Measurements from ENCODE around the gene C4BPA.

The C4BPA gene

DNA sequence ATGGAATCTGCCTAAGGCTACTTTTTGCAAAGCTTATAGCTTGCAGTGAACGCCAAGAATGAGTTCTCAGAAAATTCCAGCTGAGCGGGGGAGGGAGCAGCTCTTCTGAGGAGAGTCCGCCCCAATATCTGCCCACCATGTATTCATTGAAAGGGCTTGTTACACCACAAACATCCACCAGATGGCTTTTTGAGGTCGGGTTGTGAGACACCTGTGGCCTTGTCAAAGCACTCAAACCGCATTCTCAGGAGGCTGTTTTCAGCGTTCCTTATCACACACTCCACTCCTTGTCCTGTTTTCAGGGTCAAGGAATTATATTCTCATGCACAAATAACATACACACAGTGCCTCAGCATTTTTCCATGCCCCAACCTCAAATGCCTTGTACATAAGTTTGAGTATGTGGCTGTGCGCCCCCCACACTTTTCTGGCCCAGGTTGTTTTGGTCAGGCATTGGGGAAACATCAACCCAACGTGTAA, 19.3 kb upstream of the C4BPA start:
- Mint-ChIP-seq H3K36me3 (ENCODE audit: low read depth) (no peaks in the 10 kb centered on the region), H3K4me3 (no peak overlapping the region), H3K27me3 (ENCODE audit: low read depth) (peaks cover 18% of the 10 kb centered on the region), H3K27ac (peak overlapping the region; percentile 14), H3K4me1 (ENCODE audit: low read depth) (peaks cover 32% of the 10 kb centered on the region), H3K9me3 (no peaks in the 10 kb centered on the region)

DNA sequence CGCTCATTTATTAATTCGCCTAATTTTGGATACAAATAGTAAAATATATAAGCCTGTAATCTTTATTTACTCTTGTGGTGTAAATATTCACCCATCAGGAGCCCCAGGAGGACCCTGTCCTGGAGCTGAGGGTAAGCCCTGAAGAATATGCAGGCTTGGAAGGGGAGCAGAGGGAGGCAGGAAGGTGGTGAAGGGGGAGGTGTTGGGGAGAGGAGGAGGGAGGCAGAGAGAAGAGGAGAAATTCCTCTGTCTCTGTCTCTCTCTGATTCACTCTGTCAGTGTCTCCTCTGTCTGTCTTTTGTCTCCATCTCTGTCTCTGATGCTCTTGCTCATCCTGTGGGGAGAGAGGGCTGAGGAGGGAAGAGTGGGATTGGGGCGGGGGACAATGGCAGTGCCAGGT, 18.1 kb upstream of the C4BPA start:
- Mint-ChIP-seq H3K9me3 (no peaks in the 10 kb centered on the region), H3K4me1 (ENCODE audit: low read depth) (peaks cover 38% of the 10 kb centered on the region), H3K4me3 (no peak overlapping the region), H3K27me3 (ENCODE audit: low read depth) (peaks cover 18% of the 10 kb centered on the region), H3K27ac (no peak overlapping the region), H3K36me3 (ENCODE audit: low read depth) (no peaks in the 10 kb centered on the region)

DNA sequence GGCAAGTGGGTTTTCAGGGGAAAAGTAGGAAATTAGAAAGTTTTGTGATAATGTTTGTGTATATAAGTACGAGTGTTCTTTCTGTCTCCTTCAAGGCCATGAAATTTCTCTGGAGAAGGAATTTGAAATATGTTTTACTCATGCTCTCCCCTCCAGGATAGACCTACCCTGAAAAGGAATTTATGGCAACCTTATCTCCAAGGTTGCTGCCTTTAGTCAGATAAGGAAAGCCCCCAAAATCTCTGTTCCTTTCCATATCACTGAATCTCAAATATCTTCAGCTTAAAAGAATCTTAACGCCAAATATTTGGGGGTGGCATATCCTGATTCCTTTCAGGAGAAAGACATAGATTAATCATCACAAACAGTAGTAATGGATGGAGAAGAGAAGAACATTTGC, 15.9 kb upstream of the C4BPA start:
- Mint-ChIP-seq H3K4me1 (ENCODE audit: low read depth) (peaks cover 47% of the 10 kb centered on the region), H3K4me3 (no peak overlapping the region), H3K27ac (no peak overlapping the region), H3K36me3 (ENCODE audit: low read depth) (peaks cover 6% of the 10 kb centered on the region), H3K27me3 (ENCODE audit: low read depth) (peaks cover 7% of the 10 kb centered on the region), H3K9me3 (no peaks in the 10 kb centered on the region)

DNA sequence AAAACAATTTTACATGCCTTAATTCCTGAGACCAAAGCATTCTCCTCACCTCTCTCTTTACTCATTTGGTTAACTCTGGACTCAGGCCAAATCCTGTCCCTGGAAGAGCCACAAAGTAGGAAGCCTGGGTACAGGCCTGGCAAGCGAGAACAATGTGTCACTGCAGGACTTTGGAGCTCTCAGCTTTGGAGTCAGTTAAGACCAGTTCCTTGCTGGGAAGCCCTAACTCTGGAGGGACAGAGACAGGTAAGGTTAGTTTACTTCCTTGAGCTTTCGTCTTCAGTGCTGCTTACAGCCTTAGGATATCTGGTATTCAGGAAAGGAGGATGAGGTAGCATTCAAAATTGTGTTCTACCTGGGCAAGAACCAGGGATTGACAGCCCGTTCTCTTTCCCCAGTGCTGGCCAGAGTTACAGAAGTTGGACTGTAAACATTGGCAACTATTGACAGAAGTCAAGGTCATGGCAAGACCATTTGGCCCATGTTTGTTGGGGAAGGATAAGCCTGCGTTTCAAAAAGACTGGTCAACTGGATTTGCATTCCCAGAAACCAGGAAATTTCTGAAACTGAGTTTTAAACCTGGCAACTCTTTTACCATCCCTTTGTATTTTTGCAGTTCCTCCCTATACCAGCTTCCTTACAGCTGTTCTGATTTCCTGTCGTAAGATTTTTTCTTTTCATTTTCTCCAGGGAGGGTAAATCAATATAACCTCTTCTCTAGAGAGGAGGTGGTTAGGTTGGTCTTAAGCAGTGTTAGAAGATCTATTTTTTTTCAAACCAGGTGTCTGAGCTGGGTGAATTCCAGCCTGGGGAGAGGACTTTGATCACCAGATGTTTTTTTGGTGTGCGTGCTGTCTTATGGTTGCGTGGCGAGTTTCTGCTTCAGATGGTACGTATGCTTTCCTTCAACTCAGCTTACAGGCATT, 15.1 kb upstream of the C4BPA start, which contains the start of gene C4BPB:
Gene C4BPB (plus strand): TSS at position 160 of the 926 bp plus-strand sequence. CDS start 672 bp downstream, at position 832.
- Mint-ChIP-seq H3K4me3 (peak within 1 kb of the TSS; percentile 71), H3K4me1 (ENCODE audit: low read depth) (peaks cover 44% of the 10 kb centered on the region), H3K36me3 (ENCODE audit: low read depth) (peaks cover 6% of the 10 kb centered on the region), H3K27ac (peak within 1 kb of the TSS; percentile 79), H3K27me3 (ENCODE audit: low read depth) (peaks cover 3% of the 10 kb centered on the region), H3K9me3 (no peaks in the 10 kb centered on the region)

DNA sequence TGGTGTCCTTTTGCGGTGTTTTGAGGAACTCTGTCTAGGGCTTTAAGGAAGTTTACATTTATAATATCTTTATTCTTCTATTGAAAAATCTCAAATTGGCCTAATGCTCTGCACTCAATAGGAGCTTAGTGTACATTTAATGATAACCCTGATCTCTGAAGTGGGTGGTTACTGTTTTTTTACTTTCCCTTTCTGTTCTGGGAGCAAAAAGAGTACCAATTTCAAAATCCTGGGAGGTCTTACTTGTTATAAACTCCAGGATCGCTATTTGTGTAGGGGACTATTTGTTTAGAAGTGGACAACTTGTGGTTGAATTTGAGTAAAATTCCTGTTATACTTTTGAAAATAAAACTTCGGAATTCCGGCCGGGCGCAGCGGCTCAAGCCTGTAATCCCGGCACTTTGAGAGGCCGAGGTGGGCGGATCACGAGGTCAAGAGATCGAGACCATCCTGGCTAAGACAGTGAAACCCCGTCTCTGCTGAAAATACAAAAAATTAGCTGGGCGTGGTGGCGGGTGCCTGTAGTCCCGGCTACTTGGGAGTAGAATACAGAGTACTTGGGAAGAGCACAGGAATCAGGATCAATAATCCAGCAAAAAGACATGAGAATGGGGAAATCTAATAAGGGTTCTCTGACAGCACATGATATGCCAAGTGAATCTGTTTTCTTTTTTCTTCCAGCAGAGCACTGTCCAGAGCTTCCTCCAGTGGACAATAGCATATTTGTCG, 14.2 kb upstream of the C4BPA start:
- H3K4me3 Mint-ChIP-seq: peak overlapping the region; percentile 71
- H3K27ac Mint-ChIP-seq: peak overlapping the region; percentile 79
- peaks cover 6% of the 10 kb centered on the region for H3K36me3 Mint-ChIP-seq (ENCODE audit: low read depth)
- no peaks in the 10 kb centered on the region for H3K27me3 Mint-ChIP-seq (ENCODE audit: low read depth)
- no peaks in the 10 kb centered on the region for H3K9me3 Mint-ChIP-seq
- H3K4me1 Mint-ChIP-seq (ENCODE audit: low read depth): peaks cover 42% of the 10 kb centered on the region

DNA sequence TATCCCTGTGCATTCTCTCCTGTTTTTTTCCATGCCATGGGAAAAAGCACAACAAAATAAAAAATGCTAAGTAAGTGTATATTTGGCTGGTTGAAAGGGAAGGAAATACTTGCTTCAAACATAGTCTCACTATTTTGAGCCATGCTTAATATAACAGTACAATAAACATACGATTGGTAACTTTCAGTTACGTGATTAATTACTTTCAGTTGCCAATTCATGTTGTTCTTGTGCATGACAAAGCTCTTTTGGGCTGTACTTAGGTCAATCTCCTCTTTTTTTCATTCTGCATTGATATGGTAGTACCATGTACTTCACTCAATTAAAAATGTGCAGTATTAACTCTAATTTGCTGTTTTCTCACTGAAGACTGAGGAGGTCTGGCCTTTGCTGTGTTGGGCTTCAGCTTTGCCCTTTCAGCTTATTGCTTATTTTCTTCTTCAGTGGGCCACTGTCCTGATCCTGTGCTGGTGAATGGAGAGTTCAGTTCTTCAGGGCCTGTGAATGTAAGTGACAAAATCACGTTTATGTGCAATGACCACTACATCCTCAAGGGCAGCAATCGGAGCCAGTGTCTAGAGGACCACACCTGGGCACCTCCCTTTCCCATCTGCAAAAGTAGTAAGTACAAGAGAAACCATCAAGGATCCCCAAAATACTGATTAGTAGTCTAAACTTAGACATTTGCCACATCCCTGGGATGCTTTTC, 12.7 kb upstream of the C4BPA start:
- Mint-ChIP-seq H3K36me3 (ENCODE audit: low read depth) (peaks cover 18% of the 10 kb centered on the region), H3K4me1 (ENCODE audit: low read depth) (peaks cover 49% of the 10 kb centered on the region), H3K9me3 (no peaks in the 10 kb centered on the region), H3K4me3 (no peak overlapping the region), H3K27ac (peak overlapping the region; percentile 42), H3K27me3 (ENCODE audit: low read depth) (no peaks in the 10 kb centered on the region)

DNA sequence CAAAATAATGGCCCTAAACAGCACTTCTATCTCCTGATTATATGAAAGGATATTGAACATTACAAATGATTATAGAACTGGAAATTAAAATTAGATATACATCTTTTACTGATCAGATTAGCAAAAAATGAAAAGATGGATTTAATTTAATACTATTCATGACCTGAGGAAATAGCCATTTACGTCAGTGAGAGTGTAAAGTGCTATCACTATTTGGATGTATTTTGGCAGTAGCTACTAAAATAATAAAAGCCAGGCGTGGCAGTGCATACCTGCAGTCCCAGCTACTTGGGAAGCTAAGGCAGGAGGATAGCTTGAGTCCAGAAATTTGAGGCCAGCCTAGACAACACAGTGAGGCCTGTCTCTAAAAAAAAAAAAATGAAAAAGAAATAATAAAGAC, 10.1 kb upstream of the C4BPA start:
- H3K9me3 Mint-ChIP-seq: no peaks in the 10 kb centered on the region
- H3K36me3 Mint-ChIP-seq (ENCODE audit: low read depth): peaks cover 31% of the 10 kb centered on the region
- no peaks in the 10 kb centered on the region for H3K27me3 Mint-ChIP-seq (ENCODE audit: low read depth)
- H3K4me3 Mint-ChIP-seq: no peak overlapping the region
- peaks cover 50% of the 10 kb centered on the region for H3K4me1 Mint-ChIP-seq (ENCODE audit: low read depth)
- no peak overlapping the region for H3K27ac Mint-ChIP-seq

DNA sequence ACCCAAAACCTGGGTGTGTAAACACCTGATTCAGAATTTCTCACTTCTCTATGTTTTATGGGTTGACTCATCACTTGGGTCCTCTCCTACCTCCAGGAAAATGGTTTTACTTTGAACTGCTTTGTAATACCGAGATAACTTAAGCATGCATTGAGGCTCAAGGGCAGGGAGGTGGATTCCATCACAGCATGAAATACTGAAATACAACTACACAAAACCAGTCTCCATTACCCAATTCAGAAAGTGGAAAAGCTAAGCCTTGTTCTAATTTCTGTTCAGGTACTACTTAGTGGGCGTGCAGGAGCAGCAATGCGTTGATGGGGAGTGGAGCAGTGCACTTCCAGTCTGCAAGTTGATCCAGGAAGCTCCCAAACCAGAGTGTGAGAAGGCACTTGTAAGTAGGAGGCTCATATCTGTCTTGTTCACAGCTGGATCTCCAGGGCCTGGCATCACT, 6.1 kb upstream of the C4BPA start:
- Mint-ChIP-seq H3K9me3 (peaks cover 10% of the 10 kb centered on the region), H3K4me3 (peak overlapping the region; percentile 40), H3K27me3 (ENCODE audit: low read depth) (peaks cover 11% of the 10 kb centered on the region), H3K27ac (peak overlapping the region; percentile 84), H3K4me1 (ENCODE audit: low read depth) (peaks cover 37% of the 10 kb centered on the region), H3K36me3 (ENCODE audit: low read depth) (peaks cover 43% of the 10 kb centered on the region)

DNA sequence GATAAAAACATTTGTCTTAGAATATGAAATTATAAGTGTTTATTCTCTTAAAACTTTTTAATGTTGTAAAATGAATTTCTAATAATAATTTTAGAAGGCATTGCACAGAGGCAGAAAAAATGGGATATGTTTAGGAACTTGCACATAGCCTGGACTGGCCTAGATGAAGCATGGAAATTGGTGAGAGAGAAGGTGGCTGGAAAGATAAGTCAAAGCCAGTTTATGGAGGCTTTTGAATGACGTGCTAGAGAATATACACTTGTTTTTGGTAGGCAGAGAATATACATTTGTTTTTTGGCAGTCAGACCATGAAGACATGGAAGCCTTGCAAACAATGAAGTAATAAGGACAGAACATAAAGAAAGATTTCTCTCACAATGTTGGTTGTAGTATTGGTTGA, 2.3 kb upstream of the C4BPA start:
- Mint-ChIP-seq H3K4me3 (no peak overlapping the region), H3K4me1 (ENCODE audit: low read depth) (peaks cover 17% of the 10 kb centered on the region), H3K27ac (no peak overlapping the region), H3K36me3 (ENCODE audit: low read depth) (peaks cover 27% of the 10 kb centered on the region), H3K9me3 (peaks cover 10% of the 10 kb centered on the region), H3K27me3 (ENCODE audit: low read depth) (peaks cover 16% of the 10 kb centered on the region)

DNA sequence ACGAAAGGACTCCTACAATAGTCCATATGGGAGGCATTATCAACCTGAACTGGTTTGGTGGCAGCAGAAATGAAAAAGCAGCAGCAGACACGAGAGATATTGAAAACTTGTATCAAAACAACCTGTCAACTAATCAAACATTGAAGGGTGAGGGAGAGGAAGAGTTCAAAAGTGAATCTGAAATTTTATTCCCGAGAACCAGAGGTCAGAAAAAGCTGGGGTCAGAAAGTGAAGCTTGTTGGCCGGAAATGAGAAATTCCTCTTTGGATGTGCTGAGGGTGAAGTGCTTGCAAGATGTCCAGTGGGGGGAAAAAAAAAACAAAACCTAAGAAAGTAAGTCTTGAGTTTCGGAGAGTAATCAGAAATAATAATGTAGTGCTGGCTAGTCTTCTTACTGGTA, 1.9 kb upstream of the C4BPA start:
- peaks cover 26% of the 10 kb centered on the region for H3K36me3 Mint-ChIP-seq (ENCODE audit: low read depth)
- H3K4me3 Mint-ChIP-seq: no peak overlapping the region

DNA sequence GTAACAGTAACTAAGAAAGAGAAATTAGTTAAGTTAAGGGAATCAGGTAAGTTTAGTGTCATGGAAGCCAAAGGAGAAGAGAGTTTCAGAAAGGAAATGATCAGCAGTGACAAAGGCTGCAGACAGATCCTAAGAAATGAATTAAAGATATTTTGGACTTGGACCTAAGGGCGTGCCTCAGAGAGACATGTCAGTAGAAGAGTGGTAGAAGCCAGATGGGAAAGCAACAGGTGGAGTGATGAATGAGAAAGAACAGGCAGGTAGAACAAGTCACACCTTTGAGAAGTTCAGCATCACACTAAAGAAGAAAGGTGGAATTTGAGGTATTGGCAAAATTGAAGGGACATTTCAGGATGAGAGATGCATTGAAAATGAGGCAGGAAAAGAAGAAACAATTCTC, 1.4 kb upstream of the C4BPA start:
- peaks cover 18% of the 10 kb centered on the region for H3K27me3 Mint-ChIP-seq (ENCODE audit: low read depth)
- H3K4me1 Mint-ChIP-seq (ENCODE audit: low read depth): peaks cover 14% of the 10 kb centered on the region
- no peak overlapping the region for H3K4me3 Mint-ChIP-seq
- H3K36me3 Mint-ChIP-seq (ENCODE audit: low read depth): peaks cover 25% of the 10 kb centered on the region
- no peak overlapping the region for H3K27ac Mint-ChIP-seq
- peaks cover 10% of the 10 kb centered on the region for H3K9me3 Mint-ChIP-seq

More for the DNA sequence above, 1.9 kb upstream of the C4BPA start:
- Mint-ChIP-seq H3K27ac (no peak overlapping the region), H3K27me3 (ENCODE audit: low read depth) (peaks cover 16% of the 10 kb centered on the region), H3K4me1 (ENCODE audit: low read depth) (peaks cover 16% of the 10 kb centered on the region), H3K9me3 (peaks cover 10% of the 10 kb centered on the region)

DNA sequence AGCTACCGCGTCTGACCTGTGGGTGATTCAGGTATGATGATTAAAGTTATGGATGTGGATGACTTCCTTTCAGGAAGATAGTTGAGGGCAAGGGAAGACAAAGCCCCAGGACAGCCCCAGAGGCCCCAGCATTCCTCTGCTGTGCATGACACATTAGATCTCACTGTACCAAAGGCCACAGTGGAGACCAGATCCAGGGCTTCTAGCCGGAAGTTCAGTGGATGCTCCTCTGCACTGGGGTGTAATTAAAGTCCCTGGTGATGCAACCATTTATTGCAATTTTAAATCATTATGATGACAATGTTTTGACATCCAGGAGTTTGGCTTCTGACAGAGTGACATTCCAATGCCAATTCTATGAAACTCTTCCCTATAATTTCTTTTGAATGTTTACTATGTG, 5.0 kb downstream of the C4BPA start:
- no peaks in the 10 kb centered on the region for H3K9me3 Mint-ChIP-seq
- no peak overlapping the region for H3K27ac Mint-ChIP-seq
- H3K36me3 Mint-ChIP-seq (ENCODE audit: low read depth): peaks cover under 1% of the 10 kb centered on the region
- no peaks in the 10 kb centered on the region for H3K4me1 Mint-ChIP-seq (ENCODE audit: low read depth)
- H3K27me3 Mint-ChIP-seq (ENCODE audit: low read depth): peaks cover 33% of the 10 kb centered on the region
- no peak overlapping the region for H3K4me3 Mint-ChIP-seq

DNA sequence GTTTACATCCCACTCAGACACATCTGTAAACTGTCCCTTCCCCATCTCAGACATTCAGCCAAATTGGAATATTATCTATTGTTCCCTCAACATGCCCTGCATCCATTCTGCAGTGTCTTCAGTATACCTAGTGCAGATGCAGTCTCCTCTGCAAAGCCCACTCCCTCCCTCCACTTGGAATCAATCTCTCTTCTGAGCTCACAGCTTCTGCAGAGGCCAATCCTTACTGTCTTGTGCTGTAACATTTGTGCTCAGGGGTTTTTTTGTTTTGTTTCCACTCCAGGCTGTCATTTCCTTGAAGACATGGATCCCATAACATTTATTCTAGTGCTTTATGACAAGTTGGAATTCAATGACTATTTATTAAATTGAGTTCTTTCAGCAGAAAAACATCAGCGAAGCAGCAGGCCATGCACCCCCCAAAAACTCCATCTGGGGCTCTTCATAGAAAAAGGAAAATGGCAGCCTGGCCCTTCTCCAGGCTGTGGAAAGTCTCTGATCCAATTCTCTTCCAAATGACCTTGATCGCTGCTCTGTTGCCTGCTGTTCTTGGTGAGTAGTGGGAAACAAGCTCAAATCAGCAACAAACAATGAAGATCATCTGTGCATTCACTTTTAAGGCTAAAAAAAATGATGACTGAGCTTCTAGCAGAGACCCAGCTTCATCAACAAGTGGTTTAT, 8.7 kb downstream of the C4BPA start:
- Mint-ChIP-seq H3K4me1 (ENCODE audit: low read depth) (no peaks in the 10 kb centered on the region), H3K27ac (no peak overlapping the region), H3K4me3 (no peak overlapping the region), H3K9me3 (no peaks in the 10 kb centered on the region), H3K36me3 (ENCODE audit: low read depth) (peaks cover 3% of the 10 kb centered on the region), H3K27me3 (ENCODE audit: low read depth) (peaks cover 26% of the 10 kb centered on the region)

DNA sequence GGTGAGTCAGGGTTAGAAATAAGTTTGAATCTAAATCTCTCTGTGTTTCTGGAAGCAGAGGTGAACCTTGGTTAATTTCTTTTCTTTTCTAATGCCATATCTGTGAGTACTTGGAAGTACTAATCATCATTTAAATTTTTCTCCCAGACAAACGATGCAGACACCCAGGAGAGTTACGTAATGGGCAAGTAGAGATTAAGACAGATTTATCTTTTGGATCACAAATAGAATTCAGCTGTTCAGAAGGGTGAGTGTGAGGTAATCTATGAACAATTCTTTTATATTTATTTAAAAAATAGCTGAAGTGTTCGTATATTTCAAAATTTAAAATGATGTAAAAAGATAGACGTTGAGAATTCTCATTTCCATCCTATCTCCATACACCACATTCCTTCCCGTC, 11.2 kb downstream of the C4BPA start:
- H3K9me3 Mint-ChIP-seq: no peaks in the 10 kb centered on the region
- H3K27me3 Mint-ChIP-seq (ENCODE audit: low read depth): peaks cover 18% of the 10 kb centered on the region
- no peak overlapping the region for H3K4me3 Mint-ChIP-seq
- no peak overlapping the region for H3K27ac Mint-ChIP-seq
- H3K4me1 Mint-ChIP-seq (ENCODE audit: low read depth): no peaks in the 10 kb centered on the region
- H3K36me3 Mint-ChIP-seq (ENCODE audit: low read depth): peaks cover 3% of the 10 kb centered on the region
